OCI-LY7 (cell line): Measurements from ENCODE around the gene TBC1D10B.

Source experiments
- CTCF ChIP-seq: fragments of 200-600 bp; sonication (generic); conservative IDR thresholded peaks from 2 replicates; pipeline ENCODE4 v1.5.1; 2014; ENCODE audit warnings: mild to moderate bottlenecking, antibody characterized with exemption, low read length, moderate library complexity, mixed read lengths
- EZH2phosphoT487 ChIP-seq: fragments of 200-600 bp; sonication (generic); IDR thresholded peaks from 2 replicates; pipeline ENCODE4 v1.6.1; 2018; ENCODE audit warnings: low read depth, borderline replicate concordance, mild to moderate bottlenecking, mixed run types, antibody characterized with exemption, low read length, moderate library complexity, mixed read lengths

- TF ChIP-seq CTCF (0 out of 2 replicates have a peak, but pooled peaks have one; percentile 22), EZH2phosphoT487 (no peak)
These were observed 297 bp downstream of the TBC1D10B start for GRCh38 chr16:30369938-30370455.
